ENCODE results near the gene RPE65. TPM values are rescaled to one million over a fixed set of nuclear protein-coding genes. Genes with fewer than 3 reads are reported as not detected.
"Not testable (repeated sequence)": the region's sequence is repeated elsewhere in the genome, so short reads cannot be mapped to it uniquely, and the experiment has no call there.

RPE65 gene
- total and polyA plus RNA-seq, 7 donors, result 0.01 TPM; not detected in 6

- Histone ChIP-seq H3K4me1 (peaks cover 0 to 18% (median 14%) of the 10 kb centered on the region in 4 donors), H3K27ac (no peak overlapping the region), H3K9me3 (no peaks in the 10 kb centered on the region), H3K36me3 (no peaks in the 10 kb centered on the region), H3K4me3 (no peak overlapping the region), H3K27me3 (no peaks in the 10 kb centered on the region)
- TF ChIP-seq POLR2A (IDR thresholded peaks at IDR 0.05), result no peak
- no peak for TF ChIP-seq EP300 (IDR thresholded peaks at IDR 0.05)
- no peak for TF ChIP-seq POLR2AphosphoS5 (IDR thresholded peaks at IDR 0.05)
- no peak for TF ChIP-seq CTCF (IDR thresholded peaks at IDR 0.05)
- WGBS, 2 donors, result 39 to 75% methylated on average over 3 of the region's 3 CpGs
- intact Hi-C loops (cut with DNase I), result loop anchor here (10.0 kb wide), 1 partner anchor 381 kb away; no protein-coding TSS in a partner anchor
- DNase-seq, result no peak
These were observed 45.8 kb upstream of the RPE65 start for GRCh38 chr1:68495532-68495931.

GRCh38 chr1:68493193-68493592, 43.4 kb upstream of the RPE65 start:
- intact Hi-C loops (cut with DNase I), result loop anchor here (10.0 kb wide), 1 partner anchor 378 kb away; no protein-coding TSS in a partner anchor
- no peaks in the 10 kb centered on the region for H3K27me3 ChIP-seq
- no peaks in the 10 kb centered on the region for H3K36me3 ChIP-seq
- no peak overlapping the region for H3K4me3 ChIP-seq
- TF ChIP-seq CTCF (IDR thresholded peaks at IDR 0.05) (no peak), POLR2AphosphoS5 (IDR thresholded peaks at IDR 0.05) (no peak), EP300 (IDR thresholded peaks at IDR 0.05) (no peak), POLR2A (IDR thresholded peaks at IDR 0.05) (no peak)
- DNase-seq, result no peak
- peaks cover 0 to 18% (median 14%) of the 10 kb centered on the region in 4 donors for H3K4me1 ChIP-seq
- H3K9me3 ChIP-seq, result peaks cover 0 to 1% (median 0%) of the 10 kb centered on the region in 4 donors
- WGBS, 2 donors, result 75 to 84% methylated on average over 2 of the region's 2 CpGs
- H3K27ac ChIP-seq, result no peak overlapping the region

GRCh38 chr1:68492255-68492654, 42.5 kb upstream of the RPE65 start:
- H3K4me3 ChIP-seq, H3K9me3 ChIP-seq, H3K36me3 ChIP-seq, H3K27ac ChIP-seq, H3K27me3 ChIP-seq, DNase-seq: not testable (repeated sequence)
- 28 to 70% methylated on average over 6 of the region's 6 CpGs for WGBS, 2 donors
- intact Hi-C loops (cut with DNase I), result loop anchor here (10.0 kb wide), 1 partner anchor 377 kb away; no protein-coding TSS in a partner anchor
- H3K4me1 ChIP-seq, result peaks cover 0 to 11% (median 11%) of the 10 kb centered on the region in 4 donors

- H3K4me1 ChIP-seq, result no peaks in the 10 kb centered on the region
These were observed 40.4 kb upstream of the RPE65 start for GRCh38 chr1:68490046-68490651.

More at GRCh38 chr1:68490046-68490651, 40.4 kb upstream of the RPE65 start:
- Histone ChIP-seq H3K27ac (no peak overlapping the region), H3K27me3 (no peaks in the 10 kb centered on the region), H3K4me3 (no peak overlapping the region), H3K36me3 (no peaks in the 10 kb centered on the region), H3K9me3 (peaks cover 0 to 1% (median 0%) of the 10 kb centered on the region in 4 donors)
- no peak for DNase-seq
- TF ChIP-seq POLR2AphosphoS5 (IDR thresholded peaks at IDR 0.05) (no peak), CTCF (IDR thresholded peaks at IDR 0.05) (no peak), POLR2A (IDR thresholded peaks at IDR 0.05) (no peak), EP300 (IDR thresholded peaks at IDR 0.05) (no peak)
- 93 to 94% methylated on average over 2 of the region's 2 CpGs for WGBS, 2 donors
- intact Hi-C loops (cut with DNase I), result loop anchor here (10.0 kb wide), 1 partner anchor 375 kb away; no protein-coding TSS in a partner anchor

All from sigmoid colon (tissue), 7 donors.